ENCODE data around the gene ZNF319.
A peak's percentile ranks its signal among the peaks of the same experiment; 100 is the strongest.

Gene ZNF319

DNA sequence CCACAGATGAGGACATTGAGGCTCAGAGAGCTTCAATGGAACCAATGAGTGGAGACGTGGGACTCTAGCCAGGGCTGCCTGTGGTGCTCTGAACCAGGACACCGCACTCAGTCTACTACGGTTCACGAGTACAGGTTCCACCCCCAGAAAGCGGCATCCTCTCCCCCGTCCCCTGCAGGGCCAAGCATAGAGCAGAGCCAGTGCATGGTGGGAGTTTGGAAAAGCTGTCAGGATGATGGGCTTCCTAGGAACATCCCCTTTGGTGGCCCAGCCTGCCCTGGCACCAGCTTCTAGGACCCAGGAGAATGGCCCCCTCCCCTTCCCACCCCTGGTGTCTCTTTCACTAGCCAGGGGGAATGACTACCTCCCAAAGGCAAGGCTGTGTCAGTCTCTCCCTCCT is 8.4 kb downstream of the ZNF319 start:
- no peaks in the 10 kb centered on the region for H3K4me1 ChIP-seq (ENCODE audit: control insufficient read depth in 1 of 2, insufficient read depth in 2 of 2, low read length in 2 of 2)
- no peaks in the 10 kb centered on the region for H3K9me3 ChIP-seq (ENCODE audit: control insufficient read depth in 1 of 2, low read length in 2 of 2)
- H3K27ac ChIP-seq (ENCODE audit: low read length), result no peak overlapping the region

DNA sequence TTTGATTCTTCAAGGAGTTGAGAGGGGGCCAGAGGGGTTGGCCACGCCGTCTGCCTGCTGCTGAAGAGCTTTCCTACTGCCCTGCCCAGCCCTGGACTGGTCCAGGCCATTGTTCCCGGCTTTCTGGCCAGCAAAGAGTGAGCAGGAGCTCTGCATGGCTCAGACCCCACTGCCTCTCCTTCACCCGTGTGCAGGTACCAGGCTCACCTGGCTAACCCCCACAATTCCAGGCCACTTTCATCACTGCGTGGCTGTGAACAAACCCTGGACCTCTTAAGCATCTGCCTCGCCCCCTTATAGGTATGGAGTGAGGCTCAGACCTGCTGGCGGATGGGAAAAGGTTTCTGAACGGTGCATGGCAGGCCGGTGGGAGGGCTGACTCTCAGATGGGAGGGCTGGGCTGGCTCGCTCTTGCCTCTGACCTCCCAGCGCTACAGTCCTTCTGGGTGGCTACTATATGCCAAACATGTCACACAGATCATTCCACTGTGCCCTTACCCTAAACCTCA is 8.9 kb downstream of the ZNF319 start:
- no peak overlapping the region for H3K4me3 ChIP-seq (ENCODE audit: low read depth in 1 of 2, low read length in 2 of 2)
- no peaks in the 10 kb centered on the region for H3K27me3 ChIP-seq (ENCODE audit: low read depth, low read length)
- no peak overlapping the region for H3K27ac ChIP-seq (ENCODE audit: low read length)
- peaks cover 4 to 24% of the 10 kb centered on the region in 2 donors for H3K36me3 ChIP-seq (ENCODE audit: control insufficient read depth in 1 of 2, insufficient read depth in 2 of 2, low read length in 2 of 2)
- no peaks in the 10 kb centered on the region for H3K4me1 ChIP-seq (ENCODE audit: control insufficient read depth in 1 of 2, insufficient read depth in 2 of 2, low read length in 2 of 2)
- H3K9me3 ChIP-seq (ENCODE audit: control insufficient read depth in 1 of 2, low read length in 2 of 2), result no peaks in the 10 kb centered on the region

More for the DNA sequence above, 8.4 kb downstream of the ZNF319 start:
- H3K4me3 ChIP-seq (ENCODE audit: low read depth in 1 of 2, low read length in 2 of 2), result no peak overlapping the region
- H3K36me3 ChIP-seq (ENCODE audit: control insufficient read depth in 1 of 2, insufficient read depth in 2 of 2, low read length in 2 of 2), result peaks cover 4 to 29% of the 10 kb centered on the region in 2 donors
- H3K27me3 ChIP-seq (ENCODE audit: low read depth, low read length), result no peaks in the 10 kb centered on the region

DNA sequence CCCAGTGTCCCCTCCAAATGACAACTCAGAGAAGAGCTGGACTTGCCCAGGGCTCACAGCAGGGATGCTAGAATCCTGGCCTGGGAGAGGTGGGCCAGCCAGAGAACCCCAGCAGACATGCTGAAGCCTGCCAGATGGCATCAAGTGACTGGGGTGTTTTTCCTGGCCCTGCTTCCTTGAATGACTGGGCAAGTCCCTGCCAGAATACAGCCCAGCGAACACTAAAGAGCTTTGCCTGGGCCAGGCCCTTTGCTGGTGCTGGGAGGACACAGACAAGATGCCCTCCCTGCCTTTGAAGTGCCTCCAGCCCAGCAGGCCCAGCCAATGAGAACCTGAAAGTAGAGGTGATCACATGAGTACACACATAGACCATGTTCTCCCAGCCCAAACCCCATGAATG is 11.5 kb downstream of the ZNF319 start:
- no peak overlapping the region for H3K4me3 ChIP-seq (ENCODE audit: low read depth in 1 of 2, low read length in 2 of 2)
- no peaks in the 10 kb centered on the region for H3K27me3 ChIP-seq (ENCODE audit: low read depth, low read length)
- peaks cover 0 to 10% of the 10 kb centered on the region in 2 donors for H3K4me1 ChIP-seq (ENCODE audit: control insufficient read depth in 1 of 2, insufficient read depth in 2 of 2, low read length in 2 of 2)
- H3K9me3 ChIP-seq (ENCODE audit: control insufficient read depth in 1 of 2, low read length in 2 of 2), result no peaks in the 10 kb centered on the region
- H3K27ac ChIP-seq (ENCODE audit: low read length), result no peak overlapping the region
- H3K36me3 ChIP-seq (ENCODE audit: control insufficient read depth in 1 of 2, insufficient read depth in 2 of 2, low read length in 2 of 2), result peaks cover 0 to 4% of the 10 kb centered on the region in 2 donors

DNA sequence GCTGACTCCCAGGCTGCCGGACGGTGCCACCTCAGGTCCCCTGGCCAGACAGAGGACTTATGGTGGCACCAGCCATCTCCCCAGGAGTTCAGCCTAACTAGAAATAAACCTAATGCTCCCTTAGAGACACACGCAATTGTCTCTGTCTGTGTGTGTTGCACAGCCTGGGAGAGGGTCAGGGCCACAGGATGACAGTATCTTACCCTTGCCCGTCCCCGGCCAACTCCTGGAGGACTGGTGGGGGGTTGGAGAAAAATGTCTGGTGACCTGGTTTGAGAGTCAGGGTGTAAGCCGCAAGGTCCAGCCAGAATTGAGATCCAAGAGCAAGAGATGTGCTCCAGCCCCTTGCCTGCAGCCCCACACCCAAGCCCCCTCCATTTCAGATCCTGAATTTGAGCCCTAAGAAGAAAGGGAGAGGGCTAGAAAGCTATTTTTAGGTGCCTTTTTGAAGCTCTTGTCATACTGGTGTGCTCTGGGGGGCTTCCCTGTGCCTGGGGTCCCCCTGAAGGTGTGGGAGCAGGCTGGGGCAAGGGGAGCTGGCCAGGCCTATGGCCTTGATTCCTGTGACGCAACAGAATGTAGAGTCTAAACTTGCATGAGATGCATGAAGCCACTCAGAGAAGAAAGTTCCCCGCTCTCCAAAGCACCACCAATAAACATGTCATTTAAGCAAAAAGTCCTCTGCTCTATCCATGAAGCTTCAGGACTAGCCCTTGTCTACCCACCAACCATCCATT is 12.9 kb downstream of the ZNF319 start:
- Histone ChIP-seq H3K4me3 (ENCODE audit: low read depth in 1 of 2, low read length in 2 of 2) (no peak overlapping the region), H3K4me1 (ENCODE audit: control insufficient read depth in 1 of 2, insufficient read depth in 2 of 2, low read length in 2 of 2) (peaks cover 0 to 10% of the 10 kb centered on the region in 2 donors), H3K9me3 (ENCODE audit: control insufficient read depth in 1 of 2, low read length in 2 of 2) (no peaks in the 10 kb centered on the region), H3K27me3 (ENCODE audit: low read depth, low read length) (no peaks in the 10 kb centered on the region), H3K27ac (ENCODE audit: low read length) (no peak overlapping the region), H3K36me3 (ENCODE audit: control insufficient read depth in 1 of 2, insufficient read depth in 2 of 2, low read length in 2 of 2) (no peaks in the 10 kb centered on the region)

DNA sequence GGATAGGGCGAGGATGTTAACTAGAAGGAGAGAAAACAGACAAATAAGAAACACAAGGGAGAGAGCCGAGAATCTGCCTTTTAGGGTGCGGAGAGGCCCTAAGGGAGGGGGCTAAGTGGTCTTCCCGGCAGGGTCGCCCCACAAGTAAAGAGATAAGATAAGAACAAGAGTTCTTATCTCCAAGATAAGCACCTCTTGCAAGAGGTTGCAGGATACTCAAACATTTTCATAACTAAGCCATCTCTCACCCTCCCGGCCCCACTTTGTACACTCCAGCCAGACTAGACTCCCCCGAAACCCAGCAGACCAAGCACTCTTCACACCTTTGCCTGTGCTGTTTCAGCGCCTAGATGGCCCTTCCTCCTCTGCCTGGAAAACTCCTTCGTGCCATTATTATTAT is 14.3 kb downstream of the ZNF319 start:
- H3K9me3 ChIP-seq (ENCODE audit: control insufficient read depth in 1 of 2, low read length in 2 of 2), result no peaks in the 10 kb centered on the region
- no peak overlapping the region for H3K27ac ChIP-seq (ENCODE audit: low read length)
- peak overlapping the region in 1 of 2 donors; percentile 60 for H3K4me3 ChIP-seq (ENCODE audit: low read depth in 1 of 2, low read length in 2 of 2)
- no peaks in the 10 kb centered on the region for H3K27me3 ChIP-seq (ENCODE audit: low read depth, low read length)
- no peaks in the 10 kb centered on the region for H3K36me3 ChIP-seq (ENCODE audit: control insufficient read depth in 1 of 2, insufficient read depth in 2 of 2, low read length in 2 of 2)
- H3K4me1 ChIP-seq (ENCODE audit: control insufficient read depth in 1 of 2, insufficient read depth in 2 of 2, low read length in 2 of 2), result peaks cover 0 to 10% of the 10 kb centered on the region in 2 donors

DNA sequence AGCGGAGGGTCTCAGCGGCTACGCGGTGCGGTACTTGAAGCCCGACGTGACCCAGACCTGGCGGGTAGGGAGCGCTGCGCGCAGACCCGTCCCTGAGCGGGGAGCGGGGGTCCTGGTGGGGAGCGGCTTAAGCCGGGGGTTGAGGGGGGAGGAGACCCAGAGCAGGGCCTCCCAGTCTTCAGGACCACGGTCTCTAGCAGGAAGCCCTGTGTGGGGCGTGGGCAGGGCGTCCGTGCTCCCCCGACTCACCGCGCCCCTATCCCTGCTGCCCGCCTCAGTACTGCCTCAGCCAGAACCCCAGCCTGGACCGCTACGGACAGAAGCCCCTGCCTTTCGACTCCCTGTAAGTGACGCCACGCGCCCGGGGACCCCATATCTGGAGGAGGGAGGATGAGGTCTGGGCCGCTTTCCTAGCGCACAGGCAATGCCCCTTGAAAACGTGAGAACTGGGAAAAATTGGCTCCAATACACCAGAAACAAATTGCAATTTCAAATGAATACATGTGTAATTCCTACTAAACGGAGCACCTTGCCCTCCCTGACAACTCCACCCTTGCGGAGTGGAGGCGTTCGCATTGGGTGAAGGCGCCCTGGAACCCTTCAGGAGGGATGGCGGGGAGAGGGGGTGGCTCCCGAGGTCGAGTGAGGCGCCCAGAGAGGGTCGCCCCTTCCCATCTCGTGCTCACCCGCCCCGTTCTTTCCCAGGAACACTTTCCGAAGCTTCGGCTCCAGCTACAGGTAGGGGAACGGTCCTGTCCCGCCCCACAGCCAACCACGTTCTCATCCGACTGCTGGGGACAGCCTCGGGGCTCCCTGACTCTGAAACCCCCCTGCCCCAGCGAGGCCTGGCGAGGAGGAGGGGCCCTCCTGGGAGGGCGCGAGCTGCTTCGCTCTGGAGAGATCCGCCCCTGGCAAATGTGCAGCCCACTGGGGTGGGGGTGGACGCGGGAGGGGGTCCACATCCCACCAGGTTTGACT is 15.0 kb downstream of the ZNF319 start:
- Histone ChIP-seq H3K27me3 (ENCODE audit: low read depth, low read length) (no peaks in the 10 kb centered on the region), H3K27ac (ENCODE audit: low read length) (no peak overlapping the region)

DNA sequence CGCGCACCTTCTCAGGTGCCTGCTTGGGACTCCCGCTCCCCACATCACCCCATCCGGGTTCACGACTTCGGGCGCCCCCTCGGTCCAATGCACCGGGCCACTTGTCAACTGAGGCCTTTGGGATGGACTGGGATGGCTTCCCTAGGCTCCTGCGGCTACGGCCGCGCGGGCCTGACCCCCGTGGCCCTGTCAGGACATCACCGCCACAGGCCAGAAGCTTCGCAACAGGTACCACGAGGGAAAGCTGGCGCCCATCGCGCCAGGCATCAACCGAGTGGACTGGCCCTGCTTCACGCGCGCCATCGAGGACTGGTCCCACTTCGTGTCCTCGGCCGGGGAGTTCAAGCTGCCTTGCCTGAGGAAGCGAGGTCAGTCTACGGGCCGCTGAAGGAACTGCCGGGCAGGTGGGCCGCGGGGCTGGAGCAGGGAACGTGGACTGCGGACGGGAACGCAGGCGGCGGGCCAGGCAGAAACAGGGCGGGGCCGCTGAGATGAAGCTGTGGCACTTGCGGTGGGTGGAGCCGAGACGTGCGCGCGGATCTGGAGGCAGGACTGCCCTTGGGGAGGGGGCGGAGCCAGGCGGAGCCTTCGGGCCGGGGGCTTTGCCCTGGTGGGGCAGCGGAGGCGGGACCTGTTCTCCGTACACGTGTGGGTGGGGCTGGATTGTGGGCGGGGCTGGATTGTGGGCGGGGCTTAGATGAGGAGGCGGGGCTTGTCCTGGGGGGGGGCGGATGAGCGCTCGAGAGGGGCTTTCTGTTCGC is 15.8 kb downstream of the ZNF319 start:
- Histone ChIP-seq H3K4me1 (ENCODE audit: control insufficient read depth in 1 of 2, insufficient read depth in 2 of 2, low read length in 2 of 2) (peaks cover 0 to 10% of the 10 kb centered on the region in 2 donors), H3K36me3 (ENCODE audit: control insufficient read depth in 1 of 2, insufficient read depth in 2 of 2, low read length in 2 of 2) (no peaks in the 10 kb centered on the region), H3K27me3 (ENCODE audit: low read depth, low read length) (no peaks in the 10 kb centered on the region), H3K4me3 (ENCODE audit: low read depth in 1 of 2, low read length in 2 of 2) (peak overlapping the region; percentile 42 to 60), H3K9me3 (ENCODE audit: control insufficient read depth in 1 of 2, low read length in 2 of 2) (no peaks in the 10 kb centered on the region), H3K27ac (ENCODE audit: low read length) (no peak overlapping the region)

More for the DNA sequence above, 15.0 kb downstream of the ZNF319 start:
- Histone ChIP-seq H3K4me1 (ENCODE audit: control insufficient read depth in 1 of 2, insufficient read depth in 2 of 2, low read length in 2 of 2) (peaks cover 0 to 10% of the 10 kb centered on the region in 2 donors), H3K9me3 (ENCODE audit: control insufficient read depth in 1 of 2, low read length in 2 of 2) (no peaks in the 10 kb centered on the region), H3K4me3 (ENCODE audit: low read depth in 1 of 2, low read length in 2 of 2) (peak overlapping the region; percentile 42 to 60), H3K36me3 (ENCODE audit: control insufficient read depth in 1 of 2, insufficient read depth in 2 of 2, low read length in 2 of 2) (no peaks in the 10 kb centered on the region)

DNA sequence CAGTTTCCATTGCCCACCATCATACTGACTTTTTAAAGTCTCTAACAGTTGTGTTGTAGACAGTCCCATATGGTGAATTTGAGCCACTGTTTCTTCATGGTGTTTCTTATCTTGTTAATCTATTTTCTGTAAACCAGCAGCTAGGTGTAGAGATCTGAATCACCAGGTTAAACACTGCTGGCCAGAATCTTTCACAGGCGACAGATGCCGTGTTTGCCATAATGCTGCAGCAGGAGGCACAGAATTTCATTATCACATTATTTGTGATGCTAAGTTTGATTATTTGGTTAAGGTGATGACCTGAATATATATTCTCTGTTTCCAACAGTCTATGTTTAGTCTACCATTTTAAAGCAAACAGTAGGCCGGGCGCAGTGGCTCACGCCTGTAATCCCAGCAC is 18.1 kb downstream of the ZNF319 start:
- H3K27ac ChIP-seq (ENCODE audit: low read length), result no peak overlapping the region
- H3K36me3 ChIP-seq (ENCODE audit: control insufficient read depth in 1 of 2, insufficient read depth in 2 of 2, low read length in 2 of 2), result no peaks in the 10 kb centered on the region
- H3K4me3 ChIP-seq (ENCODE audit: low read depth in 1 of 2, low read length in 2 of 2), result no peak overlapping the region
- no peaks in the 10 kb centered on the region for H3K27me3 ChIP-seq (ENCODE audit: low read depth, low read length)
- peaks cover 0 to 10% of the 10 kb centered on the region in 2 donors for H3K4me1 ChIP-seq (ENCODE audit: control insufficient read depth in 1 of 2, insufficient read depth in 2 of 2, low read length in 2 of 2)
- no peaks in the 10 kb centered on the region for H3K9me3 ChIP-seq (ENCODE audit: control insufficient read depth in 1 of 2, low read length in 2 of 2)

DNA sequence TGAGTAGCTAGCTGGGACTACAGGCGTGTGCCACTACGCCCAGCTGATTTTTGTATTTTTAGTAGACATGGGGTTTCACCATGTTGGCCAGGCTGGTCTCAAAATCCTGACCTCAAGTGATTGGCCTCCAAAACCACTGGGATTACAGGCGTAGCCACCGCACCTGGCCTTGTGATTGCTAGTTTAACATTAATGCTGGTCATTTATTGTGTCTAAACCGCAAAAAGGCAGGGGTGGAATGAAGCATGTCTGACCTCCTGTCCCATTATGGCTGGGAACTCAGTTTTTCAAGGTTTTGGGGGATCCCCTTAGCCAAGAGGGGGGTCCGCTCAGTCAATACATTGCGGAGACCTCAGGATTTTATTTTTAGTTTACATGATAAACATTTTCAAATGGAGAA is 18.8 kb downstream of the ZNF319 start:
- Histone ChIP-seq H3K36me3 (ENCODE audit: control insufficient read depth in 1 of 2, insufficient read depth in 2 of 2, low read length in 2 of 2) (no peaks in the 10 kb centered on the region), H3K27me3 (ENCODE audit: low read depth, low read length) (no peaks in the 10 kb centered on the region), H3K9me3 (ENCODE audit: control insufficient read depth in 1 of 2, low read length in 2 of 2) (no peaks in the 10 kb centered on the region), H3K27ac (ENCODE audit: low read length) (no peak overlapping the region), H3K4me3 (ENCODE audit: low read depth in 1 of 2, low read length in 2 of 2) (no peak overlapping the region), H3K4me1 (ENCODE audit: control insufficient read depth in 1 of 2, insufficient read depth in 2 of 2, low read length in 2 of 2) (peaks cover 0 to 11% of the 10 kb centered on the region in 2 donors)

DNA sequence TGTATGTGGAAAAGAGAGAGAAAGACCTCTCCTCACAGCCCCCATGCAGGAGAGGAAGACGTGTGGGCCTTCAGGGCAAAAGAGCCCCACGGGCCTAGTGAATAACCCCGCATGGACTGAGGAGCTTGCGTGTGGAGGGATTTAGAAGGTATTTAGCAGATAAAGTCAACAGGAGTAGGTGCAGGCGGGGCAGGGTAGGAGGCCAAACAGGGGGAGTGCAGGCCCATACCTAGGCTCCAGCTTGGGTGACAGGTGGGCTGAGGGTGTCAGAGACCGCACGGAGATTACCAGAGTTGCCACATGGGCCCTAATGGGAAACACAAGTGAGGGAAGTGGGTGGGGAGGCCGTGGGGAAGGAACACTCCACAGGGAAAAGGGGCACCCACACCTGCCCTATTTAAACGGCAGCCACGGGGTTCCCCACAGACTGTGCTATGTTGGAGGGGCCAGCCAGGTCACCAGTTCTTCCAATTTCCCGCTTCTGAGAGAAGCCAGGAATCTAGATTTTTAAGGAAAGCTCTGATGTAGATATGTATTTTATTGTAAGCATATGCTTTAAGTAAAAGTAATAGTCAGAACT is 21.4 kb downstream of the ZNF319 start:
- no peak overlapping the region for H3K27ac ChIP-seq (ENCODE audit: low read length)
- no peak overlapping the region for H3K4me3 ChIP-seq (ENCODE audit: low read depth in 1 of 2, low read length in 2 of 2)
- H3K27me3 ChIP-seq (ENCODE audit: low read depth, low read length), result no peaks in the 10 kb centered on the region
- H3K4me1 ChIP-seq (ENCODE audit: control insufficient read depth in 1 of 2, insufficient read depth in 2 of 2, low read length in 2 of 2), result peaks cover 0 to 9% of the 10 kb centered on the region in 2 donors
- H3K9me3 ChIP-seq (ENCODE audit: control insufficient read depth in 1 of 2, low read length in 2 of 2), result no peaks in the 10 kb centered on the region
- H3K36me3 ChIP-seq (ENCODE audit: control insufficient read depth in 1 of 2, insufficient read depth in 2 of 2, low read length in 2 of 2), result no peaks in the 10 kb centered on the region

Measured in muscle layer of duodenum (tissue), 2 donors.